ENCODE results near the gene PHETA1.
"Not testable (repeated sequence)": the region's sequence is repeated elsewhere in the genome, so short reads cannot be mapped to it uniquely, and the experiment has no call there.

GRCh38 chr12:111335301-111335700 lies 33.6 kb downstream of the PHETA1 start:
- not testable (repeated sequence) for TF ChIP-seq CTCF, POLR2A (IDR thresholded peaks at IDR 0.05)
